ENCODE measurements around the gene FAM120B.
"Not testable (repeated sequence)": the region's sequence is repeated elsewhere in the genome, so short reads cannot be mapped to it uniquely, and the experiment has no call there.

The FAM120B gene

GRCh38 chr6:170347091-170347490, 40.5 kb downstream of the FAM120B start:
- TF ChIP-seq CTCF (IDR thresholded peaks at IDR 0.05; ENCODE audit: borderline replicate concordance, insufficient read depth, low read depth, low read length): no peak

GRCh38 chr6:170347975-170348374, 41.4 kb downstream of the FAM120B start:
- H3K4me3 ChIP-seq (ENCODE audit: low read depth, low read length): no peak overlapping the region
- no peak for TF ChIP-seq CTCF (IDR thresholded peaks at IDR 0.05; ENCODE audit: borderline replicate concordance, insufficient read depth, low read depth, low read length)

More at GRCh38 chr6:170347091-170347490, 40.5 kb downstream of the FAM120B start:
- H3K4me3 ChIP-seq (ENCODE audit: low read depth, low read length): no peak overlapping the region

GRCh38 chr6:170351456-170351855, 44.9 kb downstream of the FAM120B start:
- not testable (repeated sequence) for H3K4me3 ChIP-seq (ENCODE audit: low read depth, low read length)

GRCh38 chr6:170355190-170355589, 48.6 kb downstream of the FAM120B start:
- not testable (repeated sequence) for H3K4me3 ChIP-seq (ENCODE audit: low read depth, low read length)

GRCh38 chr6:170355661-170356060, 49.1 kb downstream of the FAM120B start:
- no peak for TF ChIP-seq CTCF (IDR thresholded peaks at IDR 0.05; ENCODE audit: borderline replicate concordance, insufficient read depth, low read depth, low read length)

GRCh38 chr6:170357812-170358211, 51.3 kb downstream of the FAM120B start:
- no peak for TF ChIP-seq CTCF (IDR thresholded peaks at IDR 0.05; ENCODE audit: borderline replicate concordance, insufficient read depth, low read depth, low read length)
- H3K4me3 ChIP-seq (ENCODE audit: low read depth, low read length): no peak overlapping the region

More at GRCh38 chr6:170355661-170356060, 49.1 kb downstream of the FAM120B start:
- no peak overlapping the region for H3K4me3 ChIP-seq (ENCODE audit: low read depth, low read length)

GRCh38 chr6:170358496-170358895, 51.9 kb downstream of the FAM120B start:
- no peak for TF ChIP-seq CTCF (IDR thresholded peaks at IDR 0.05; ENCODE audit: borderline replicate concordance, insufficient read depth, low read depth, low read length)

GRCh38 chr6:170360476-170360875, 53.9 kb downstream of the FAM120B start:
- no peak overlapping the region for H3K4me3 ChIP-seq (ENCODE audit: low read depth, low read length)
- TF ChIP-seq CTCF (IDR thresholded peaks at IDR 0.05; ENCODE audit: borderline replicate concordance, insufficient read depth, low read depth, low read length): no peak

More at GRCh38 chr6:170358496-170358895, 51.9 kb downstream of the FAM120B start:
- H3K4me3 ChIP-seq (ENCODE audit: low read depth, low read length): no peak overlapping the region

All from GM12875 (cell line).